Activated naive CD4-positive, alpha-beta T cell treated with anti-CD3 and anti-CD28 coated beads, Interleukin-2, amount 50 U/mL, for 24 hours (primary cell): ENCODE results near the gene TTC28.
"Not testable (repeated sequence)": the region's sequence is repeated elsewhere in the genome, so short reads cannot be mapped to it uniquely, and the experiment has no call there.

Experiments
- H3K27ac Mint-ChIP-seq: one replicate; pipeline ENCODE4 v1.8.0; 2021; ENCODE audit warnings: mild to moderate bottlenecking, mixed read lengths
- H3K27me3 Mint-ChIP-seq: one replicate; pipeline ENCODE4 v1.8.0; 2021; ENCODE audit warnings: mixed read lengths
- H3K36me3 Mint-ChIP-seq: one replicate; pipeline ENCODE4 v1.8.0; 2021; ENCODE audit warnings: mixed read lengths
- H3K4me1 Mint-ChIP-seq: one replicate; pipeline ENCODE4 v1.8.0; 2021; ENCODE audit warnings: mixed read lengths
- H3K4me3 Mint-ChIP-seq: one replicate; pipeline ENCODE4 v1.8.0; 2021; ENCODE audit warnings: mild to moderate bottlenecking, mixed read lengths
- H3K9me3 Mint-ChIP-seq: one replicate; pipeline ENCODE4 v1.8.0; 2021; ENCODE audit warnings: mixed read lengths

The TTC28 gene

GRCh38 chr22:28512387-28512786 lies 167.3 kb downstream of the TTC28 start:
- Mint-ChIP-seq H3K27me3 (peaks cover 16% of the 10 kb centered on the region), H3K9me3 (peaks cover 14% of the 10 kb centered on the region)
- not testable (repeated sequence) for H3K4me1 Mint-ChIP-seq, H3K36me3 Mint-ChIP-seq, H3K27ac Mint-ChIP-seq, H3K4me3 Mint-ChIP-seq

- H3K27ac Mint-ChIP-seq: no peak overlapping the region
- no peaks in the 10 kb centered on the region for H3K4me1 Mint-ChIP-seq
- no peak overlapping the region for H3K4me3 Mint-ChIP-seq
- peaks cover 19% of the 10 kb centered on the region for H3K9me3 Mint-ChIP-seq
- no peaks in the 10 kb centered on the region for H3K36me3 Mint-ChIP-seq
- peaks cover 16% of the 10 kb centered on the region for H3K27me3 Mint-ChIP-seq
Measured at GRCh38 chr22:28507896-28508295, 171.7 kb downstream of the TTC28 start.

GRCh38 chr22:28506150-28506535 lies 173.5 kb downstream of the TTC28 start:
- peaks cover 18% of the 10 kb centered on the region for H3K9me3 Mint-ChIP-seq
- no peaks in the 10 kb centered on the region for H3K4me1 Mint-ChIP-seq
- no peaks in the 10 kb centered on the region for H3K36me3 Mint-ChIP-seq
- no peak overlapping the region for H3K4me3 Mint-ChIP-seq
- peaks cover 18% of the 10 kb centered on the region for H3K27me3 Mint-ChIP-seq
- H3K27ac Mint-ChIP-seq: no peak overlapping the region

GRCh38 chr22:28505416-28506149 lies 174.1 kb downstream of the TTC28 start:
- Mint-ChIP-seq H3K27ac (no peak overlapping the region), H3K4me3 (no peak overlapping the region), H3K36me3 (no peaks in the 10 kb centered on the region), H3K4me1 (no peaks in the 10 kb centered on the region), H3K27me3 (peaks cover 14% of the 10 kb centered on the region), H3K9me3 (peaks cover 13% of the 10 kb centered on the region)

- H3K36me3 Mint-ChIP-seq: no peaks in the 10 kb centered on the region
- H3K4me3 Mint-ChIP-seq: no peak overlapping the region
- no peak overlapping the region for H3K27ac Mint-ChIP-seq
- no peaks in the 10 kb centered on the region for H3K4me1 Mint-ChIP-seq
- H3K27me3 Mint-ChIP-seq: peaks cover 14% of the 10 kb centered on the region
- no peaks in the 10 kb centered on the region for H3K9me3 Mint-ChIP-seq
Measured at GRCh38 chr22:28500006-28500405, 179.6 kb downstream of the TTC28 start.

GRCh38 chr22:28498044-28498443 lies 181.6 kb downstream of the TTC28 start:
- H3K27me3 Mint-ChIP-seq: peaks cover 20% of the 10 kb centered on the region
- no peaks in the 10 kb centered on the region for H3K4me1 Mint-ChIP-seq
- no peaks in the 10 kb centered on the region for H3K9me3 Mint-ChIP-seq
- H3K36me3 Mint-ChIP-seq: no peaks in the 10 kb centered on the region
- H3K27ac Mint-ChIP-seq: no peak overlapping the region
- no peak overlapping the region for H3K4me3 Mint-ChIP-seq

- Mint-ChIP-seq H3K4me1 (no peaks in the 10 kb centered on the region), H3K27ac (no peak overlapping the region), H3K4me3 (no peak overlapping the region), H3K27me3 (peaks cover 22% of the 10 kb centered on the region), H3K9me3 (no peaks in the 10 kb centered on the region), H3K36me3 (no peaks in the 10 kb centered on the region)
Measured at GRCh38 chr22:28497188-28497587, 182.5 kb downstream of the TTC28 start.

- H3K4me3 Mint-ChIP-seq, H3K27ac Mint-ChIP-seq, H3K36me3 Mint-ChIP-seq, H3K9me3 Mint-ChIP-seq, H3K4me1 Mint-ChIP-seq: not testable (repeated sequence)
- H3K27me3 Mint-ChIP-seq: peaks cover 24% of the 10 kb centered on the region
Measured at GRCh38 chr22:28491289-28491688, 188.4 kb downstream of the TTC28 start.

GRCh38 chr22:28488825-28489224 lies 190.8 kb downstream of the TTC28 start:
- H3K4me1 Mint-ChIP-seq: no peaks in the 10 kb centered on the region
- H3K27ac Mint-ChIP-seq: no peak overlapping the region
- H3K36me3 Mint-ChIP-seq: no peaks in the 10 kb centered on the region
- H3K27me3 Mint-ChIP-seq: peaks cover 31% of the 10 kb centered on the region
- no peaks in the 10 kb centered on the region for H3K9me3 Mint-ChIP-seq
- H3K4me3 Mint-ChIP-seq: no peak overlapping the region

- Mint-ChIP-seq H3K27ac (no peak overlapping the region), H3K9me3 (no peaks in the 10 kb centered on the region), H3K4me3 (no peak overlapping the region), H3K36me3 (no peaks in the 10 kb centered on the region), H3K27me3 (peaks cover 29% of the 10 kb centered on the region), H3K4me1 (no peaks in the 10 kb centered on the region)
Measured at GRCh38 chr22:28484662-28485061, 195.0 kb downstream of the TTC28 start.

- no peak overlapping the region for H3K4me3 Mint-ChIP-seq
- peaks cover 23% of the 10 kb centered on the region for H3K27me3 Mint-ChIP-seq
Measured at GRCh38 chr22:28481725-28482124, 197.9 kb downstream of the TTC28 start.

GRCh38 chr22:28480000-28480715 lies 199.5 kb downstream of the TTC28 start:
- H3K9me3 Mint-ChIP-seq: no peaks in the 10 kb centered on the region
- no peak overlapping the region for H3K4me3 Mint-ChIP-seq
- H3K4me1 Mint-ChIP-seq: no peaks in the 10 kb centered on the region
- peaks cover 15% of the 10 kb centered on the region for H3K27me3 Mint-ChIP-seq
- H3K27ac Mint-ChIP-seq: no peak overlapping the region
- H3K36me3 Mint-ChIP-seq: no peaks in the 10 kb centered on the region

More at GRCh38 chr22:28481725-28482124, 197.9 kb downstream of the TTC28 start:
- Mint-ChIP-seq H3K4me1 (no peaks in the 10 kb centered on the region), H3K9me3 (no peaks in the 10 kb centered on the region), H3K36me3 (no peaks in the 10 kb centered on the region), H3K27ac (no peak overlapping the region)

GRCh38 chr22:28478564-28478963 lies 201.1 kb downstream of the TTC28 start:
- H3K4me3 Mint-ChIP-seq: no peak overlapping the region
- no peak overlapping the region for H3K27ac Mint-ChIP-seq
- peaks cover 12% of the 10 kb centered on the region for H3K27me3 Mint-ChIP-seq
- H3K36me3 Mint-ChIP-seq: no peaks in the 10 kb centered on the region
- no peaks in the 10 kb centered on the region for H3K9me3 Mint-ChIP-seq
- no peaks in the 10 kb centered on the region for H3K4me1 Mint-ChIP-seq

GRCh38 chr22:28477556-28477955 lies 202.1 kb downstream of the TTC28 start:
- Mint-ChIP-seq H3K4me1 (no peaks in the 10 kb centered on the region), H3K9me3 (no peaks in the 10 kb centered on the region), H3K36me3 (no peaks in the 10 kb centered on the region), H3K27me3 (peaks cover 11% of the 10 kb centered on the region), H3K4me3 (no peak overlapping the region), H3K27ac (no peak overlapping the region)

- Mint-ChIP-seq H3K27ac (no peak overlapping the region), H3K9me3 (no peaks in the 10 kb centered on the region), H3K36me3 (no peaks in the 10 kb centered on the region), H3K4me3 (no peak overlapping the region), H3K4me1 (no peaks in the 10 kb centered on the region), H3K27me3 (peaks cover 11% of the 10 kb centered on the region)
Measured at GRCh38 chr22:28474330-28474729, 205.3 kb downstream of the TTC28 start.

GRCh38 chr22:28473258-28473657 lies 206.4 kb downstream of the TTC28 start:
- Mint-ChIP-seq H3K4me1 (no peaks in the 10 kb centered on the region), H3K9me3 (no peaks in the 10 kb centered on the region), H3K4me3 (no peak overlapping the region), H3K36me3 (no peaks in the 10 kb centered on the region), H3K27ac (no peak overlapping the region), H3K27me3 (peaks cover 8% of the 10 kb centered on the region)
